ENCODE results near the gene USP24. TPM values are rescaled to one million over a fixed set of nuclear protein-coding genes. Genes with fewer than 3 reads are reported as not detected.
"Not testable (repeated sequence)": the region's sequence is repeated elsewhere in the genome, so short reads cannot be mapped to it uniquely, and the experiment has no call there.

Gene USP24
- polyA plus RNA-seq, 2 donors, result 7.4 to 7.6 TPM

DNA sequence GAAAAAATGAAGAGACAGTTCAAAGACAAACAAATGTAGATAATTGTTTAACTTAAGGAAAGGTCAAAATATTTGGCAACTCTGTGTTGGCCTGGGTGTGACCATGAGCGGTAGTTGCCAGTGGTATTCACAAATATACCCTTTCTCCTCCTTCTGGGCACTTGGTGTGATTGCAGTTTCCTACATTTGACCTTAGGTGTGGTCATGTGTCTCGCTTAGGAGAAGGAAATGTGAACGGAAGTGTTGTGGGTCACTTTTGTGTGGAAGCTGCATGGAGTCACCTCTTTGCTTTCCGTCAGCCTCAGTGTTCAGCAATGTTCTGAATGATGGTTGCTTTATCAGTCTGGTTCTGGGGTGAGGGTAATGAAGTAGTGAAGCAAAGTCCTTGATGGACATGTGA, 179.3 kb downstream of the USP24 start:
- no peaks in the 10 kb centered on the region for H3K36me3 ChIP-seq (ENCODE audit: control insufficient read depth in 2 of 2, insufficient read depth in 2 of 2, low read length in 1 of 2)
- H3K4me1 ChIP-seq (ENCODE audit: control insufficient read depth in 2 of 2, insufficient read depth in 2 of 2, low read length in 1 of 2), result peaks cover 2 to 10% of the 10 kb centered on the region in 2 donors
- no peak overlapping the region for H3K4me3 ChIP-seq (ENCODE audit: low read depth in 1 of 2, low read length in 2 of 2)
- H3K9me3 ChIP-seq (ENCODE audit: control insufficient read depth in 2 of 2, insufficient read depth in 1 of 2, low read depth in 1 of 2, low read length in 1 of 2), result no peaks in the 10 kb centered on the region
- H3K27me3 ChIP-seq (ENCODE audit: control insufficient read depth in 1 of 2, insufficient read depth in 2 of 2, low read length in 2 of 2), result no peaks in the 10 kb centered on the region
- H3K27ac ChIP-seq (ENCODE audit: low read depth in 2 of 2, low read length in 1 of 2), result no peak overlapping the region
- 67 to 71% methylated on average over 4 of the region's 4 CpGs for WGBS, 2 donors

DNA sequence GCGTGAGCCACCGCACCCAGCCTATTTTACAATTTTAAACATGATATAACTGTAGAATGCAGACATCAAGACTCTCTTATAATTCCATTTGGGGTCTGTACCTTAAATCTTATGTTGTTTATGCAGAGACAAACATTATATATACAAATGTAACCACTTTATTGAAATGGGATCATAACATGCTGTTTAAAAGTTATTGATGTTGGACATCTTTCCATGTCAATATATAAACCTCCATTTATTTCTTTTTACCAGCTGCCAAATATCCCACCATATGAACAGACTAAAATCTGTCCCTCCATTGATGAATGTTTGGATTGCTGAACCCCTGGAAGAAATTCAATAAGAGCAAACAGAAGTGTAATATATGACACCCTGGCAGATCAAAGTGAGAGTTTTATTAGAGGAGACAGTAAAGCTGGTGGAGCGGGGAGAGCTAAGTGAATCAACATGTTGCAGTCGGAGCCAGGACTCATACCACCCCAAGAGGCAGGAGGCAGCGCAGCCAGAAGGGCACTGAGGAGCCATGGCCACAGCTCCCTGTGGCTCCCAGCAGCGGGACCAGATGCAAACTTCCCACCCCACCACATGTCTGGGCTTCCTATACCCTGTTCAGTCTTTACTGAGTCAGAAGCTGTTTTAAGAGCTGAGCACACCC, 180.6 kb downstream of the USP24 start:
- no peak overlapping the region for H3K4me3 ChIP-seq (ENCODE audit: low read depth in 1 of 2, low read length in 2 of 2)
- no peak overlapping the region for H3K27ac ChIP-seq (ENCODE audit: low read depth in 2 of 2, low read length in 1 of 2)
- H3K36me3 ChIP-seq (ENCODE audit: control insufficient read depth in 2 of 2, insufficient read depth in 2 of 2, low read length in 1 of 2), result no peaks in the 10 kb centered on the region
- peaks cover 2% of the 10 kb centered on the region in 2 donors for H3K4me1 ChIP-seq (ENCODE audit: control insufficient read depth in 2 of 2, insufficient read depth in 2 of 2, low read length in 1 of 2)
- H3K27me3 ChIP-seq (ENCODE audit: control insufficient read depth in 1 of 2, insufficient read depth in 2 of 2, low read length in 2 of 2), result no peaks in the 10 kb centered on the region
- H3K9me3 ChIP-seq (ENCODE audit: control insufficient read depth in 2 of 2, insufficient read depth in 1 of 2, low read depth in 1 of 2, low read length in 1 of 2), result no peaks in the 10 kb centered on the region
- WGBS, 2 donors, result 83 to 88% methylated on average over 6 of the region's 6 CpGs

DNA sequence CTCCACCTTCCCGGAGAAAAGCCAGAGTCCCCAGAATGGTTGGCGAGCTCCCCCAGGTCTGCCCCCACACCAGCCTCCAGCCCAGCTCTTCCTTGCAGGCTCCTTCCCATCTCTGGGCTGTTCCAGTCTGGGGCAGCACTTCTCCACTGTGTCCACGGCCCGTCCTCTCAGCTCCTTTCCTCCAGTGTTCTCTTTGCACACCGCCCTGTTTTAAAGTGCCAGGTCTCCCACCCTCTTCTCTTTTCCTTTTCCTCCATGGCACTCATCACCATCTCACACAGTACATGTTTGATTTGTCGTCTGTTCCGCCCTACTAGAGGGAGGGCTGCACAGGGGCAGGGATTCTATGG, 181.9 kb downstream of the USP24 start:
- Histone ChIP-seq H3K4me1 (ENCODE audit: control insufficient read depth in 2 of 2, insufficient read depth in 2 of 2, low read length in 1 of 2) (no peaks in the 10 kb centered on the region), H3K27me3 (ENCODE audit: control insufficient read depth in 1 of 2, insufficient read depth in 2 of 2, low read length in 2 of 2) (no peaks in the 10 kb centered on the region), H3K9me3 (ENCODE audit: control insufficient read depth in 2 of 2, insufficient read depth in 1 of 2, low read depth in 1 of 2, low read length in 1 of 2) (no peaks in the 10 kb centered on the region), H3K4me3 (ENCODE audit: low read depth in 1 of 2, low read length in 2 of 2) (no peak overlapping the region), H3K27ac (ENCODE audit: low read depth in 2 of 2, low read length in 1 of 2) (no peak overlapping the region), H3K36me3 (ENCODE audit: control insufficient read depth in 2 of 2, insufficient read depth in 2 of 2, low read length in 1 of 2) (no peaks in the 10 kb centered on the region)
- 79 to 94% methylated on average over 7 of the region's 7 CpGs for WGBS, 2 donors

DNA sequence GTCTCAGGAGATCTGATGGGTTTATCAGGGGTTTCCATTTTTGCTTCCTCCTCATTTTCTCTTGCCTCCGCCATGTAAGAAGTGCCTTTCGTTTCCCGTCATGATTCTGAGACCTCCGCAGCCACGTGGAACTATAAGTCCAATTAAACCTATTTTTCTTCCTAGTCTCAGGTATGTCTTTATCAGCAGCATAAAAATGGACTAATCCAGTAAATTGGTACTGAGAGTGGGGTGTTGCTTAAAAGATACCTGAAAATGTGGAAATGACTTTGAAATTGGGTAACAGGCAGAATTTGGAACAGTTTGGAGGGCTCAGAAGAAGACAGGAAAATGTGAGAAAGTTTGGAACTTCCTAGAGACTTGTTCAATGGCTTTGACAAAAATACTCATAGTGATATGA, 184.1 kb downstream of the USP24 start:
- not testable (repeated sequence) for H3K9me3 ChIP-seq (ENCODE audit: control insufficient read depth in 2 of 2, insufficient read depth in 1 of 2, low read depth in 1 of 2, low read length in 1 of 2); H3K27me3 ChIP-seq (ENCODE audit: control insufficient read depth in 1 of 2, insufficient read depth in 2 of 2, low read length in 2 of 2); H3K27ac ChIP-seq (ENCODE audit: low read depth in 2 of 2, low read length in 1 of 2); H3K4me3 ChIP-seq (ENCODE audit: low read depth in 1 of 2, low read length in 2 of 2); H3K36me3 ChIP-seq (ENCODE audit: control insufficient read depth in 2 of 2, insufficient read depth in 2 of 2, low read length in 1 of 2); H3K4me1 ChIP-seq (ENCODE audit: control insufficient read depth in 2 of 2, insufficient read depth in 2 of 2, low read length in 1 of 2)
- WGBS, 2 donors, result 96% methylated on average over 5 of the region's 5 CpGs

DNA sequence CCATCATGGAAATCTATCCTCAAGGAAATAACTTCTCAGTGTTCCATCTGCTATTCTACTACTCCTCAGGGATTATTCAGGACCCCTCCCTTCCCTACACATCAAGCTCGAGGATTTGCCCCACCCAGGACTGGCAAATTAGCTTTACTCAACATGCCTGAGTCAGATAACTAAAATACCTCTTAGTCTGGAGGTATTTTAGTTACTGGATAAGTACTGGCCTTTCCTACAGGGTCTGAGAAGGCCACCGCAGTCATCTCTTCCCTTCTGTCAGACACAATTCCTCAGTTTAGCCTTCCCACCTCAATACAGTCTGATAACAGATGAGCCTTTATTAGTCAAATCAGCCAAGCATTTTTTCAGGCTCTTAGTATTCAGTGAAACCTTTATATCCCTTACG, 188.5 kb downstream of the USP24 start:
- 74 to 75% methylated on average over 3 of the region's 3 CpGs for WGBS, 2 donors
- not testable (repeated sequence) for H3K36me3 ChIP-seq (ENCODE audit: control insufficient read depth in 2 of 2, insufficient read depth in 2 of 2, low read length in 1 of 2)

DNA sequence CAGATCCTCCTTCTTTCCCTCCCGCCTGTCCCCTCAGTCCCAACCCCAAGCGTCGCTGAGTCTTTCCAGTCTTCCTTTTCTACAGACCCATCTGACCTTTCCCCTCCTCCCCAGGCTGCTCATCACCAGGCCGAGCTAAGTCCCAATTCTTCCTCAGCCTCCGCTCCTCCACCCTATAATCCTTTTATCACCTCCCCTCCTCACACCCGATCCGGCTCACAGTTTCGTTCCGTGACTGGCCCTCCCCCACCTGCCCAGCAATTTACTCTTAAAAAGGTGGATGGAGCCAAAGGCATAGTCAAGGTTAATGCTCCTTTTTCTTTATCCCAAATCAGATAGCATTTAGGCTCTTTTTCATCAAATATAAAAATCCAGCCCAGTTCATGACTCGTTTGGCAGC, 191.0 kb downstream of the USP24 start:
- not testable (repeated sequence) for H3K27me3 ChIP-seq (ENCODE audit: control insufficient read depth in 1 of 2, insufficient read depth in 2 of 2, low read length in 2 of 2); H3K9me3 ChIP-seq (ENCODE audit: control insufficient read depth in 2 of 2, insufficient read depth in 1 of 2, low read depth in 1 of 2, low read length in 1 of 2); H3K4me3 ChIP-seq (ENCODE audit: low read depth in 1 of 2, low read length in 2 of 2); H3K36me3 ChIP-seq (ENCODE audit: control insufficient read depth in 2 of 2, insufficient read depth in 2 of 2, low read length in 1 of 2); H3K27ac ChIP-seq (ENCODE audit: low read depth in 2 of 2, low read length in 1 of 2); H3K4me1 ChIP-seq (ENCODE audit: control insufficient read depth in 2 of 2, insufficient read depth in 2 of 2, low read length in 1 of 2)
- WGBS, 2 donors, result 76 to 86% methylated on average over 7 to 9 of the region's 10 CpGs

More for the DNA sequence above, 188.5 kb downstream of the USP24 start:
- not testable (repeated sequence) for H3K27me3 ChIP-seq (ENCODE audit: control insufficient read depth in 1 of 2, insufficient read depth in 2 of 2, low read length in 2 of 2); H3K4me1 ChIP-seq (ENCODE audit: control insufficient read depth in 2 of 2, insufficient read depth in 2 of 2, low read length in 1 of 2); H3K9me3 ChIP-seq (ENCODE audit: control insufficient read depth in 2 of 2, insufficient read depth in 1 of 2, low read depth in 1 of 2, low read length in 1 of 2); H3K27ac ChIP-seq (ENCODE audit: low read depth in 2 of 2, low read length in 1 of 2); H3K4me3 ChIP-seq (ENCODE audit: low read depth in 1 of 2, low read length in 2 of 2)

DNA sequence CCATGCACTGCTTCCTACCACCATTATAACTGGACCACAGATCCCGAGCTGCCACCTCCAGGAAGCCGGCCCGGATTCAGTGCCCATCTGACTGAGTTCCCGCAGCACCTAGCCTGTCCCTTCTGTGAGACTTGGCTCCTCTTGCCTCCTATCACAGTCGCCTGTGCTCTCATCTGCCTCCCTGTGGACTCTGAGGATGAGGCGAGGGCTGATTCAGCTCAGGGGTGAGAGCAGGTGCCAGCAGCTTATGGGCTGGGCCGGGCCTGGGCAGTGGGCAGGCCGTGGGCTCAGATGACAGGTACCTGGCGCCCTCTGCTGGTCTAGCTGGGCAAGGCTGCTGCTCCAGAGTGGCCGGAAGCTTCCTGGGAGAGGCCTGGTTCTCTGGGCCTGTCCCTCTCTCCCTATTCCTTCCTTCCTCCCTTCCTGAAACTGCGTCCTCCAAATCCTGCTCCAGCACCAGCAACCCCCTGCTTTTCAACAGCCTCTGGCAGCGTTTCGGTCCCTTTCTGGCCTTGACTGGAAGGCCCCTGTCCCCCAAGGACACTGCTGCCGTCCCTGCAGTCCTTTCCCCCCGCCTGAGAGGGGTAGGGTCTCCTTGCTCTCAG, 193.1 kb downstream of the USP24 start:
- no peaks in the 10 kb centered on the region for H3K36me3 ChIP-seq (ENCODE audit: control insufficient read depth in 2 of 2, insufficient read depth in 2 of 2, low read length in 1 of 2)
- H3K27me3 ChIP-seq (ENCODE audit: control insufficient read depth in 1 of 2, insufficient read depth in 2 of 2, low read length in 2 of 2), result no peaks in the 10 kb centered on the region
- 41 to 45% methylated on average over 15 of the region's 15 CpGs for WGBS, 2 donors
- peaks cover 0 to 3% of the 10 kb centered on the region in 2 donors for H3K4me1 ChIP-seq (ENCODE audit: control insufficient read depth in 2 of 2, insufficient read depth in 2 of 2, low read length in 1 of 2)
- H3K4me3 ChIP-seq (ENCODE audit: low read depth in 1 of 2, low read length in 2 of 2), result no peak overlapping the region
- H3K27ac ChIP-seq (ENCODE audit: low read depth in 2 of 2, low read length in 1 of 2), result no peak overlapping the region
- no peaks in the 10 kb centered on the region for H3K9me3 ChIP-seq (ENCODE audit: control insufficient read depth in 2 of 2, insufficient read depth in 1 of 2, low read depth in 1 of 2, low read length in 1 of 2)

DNA sequence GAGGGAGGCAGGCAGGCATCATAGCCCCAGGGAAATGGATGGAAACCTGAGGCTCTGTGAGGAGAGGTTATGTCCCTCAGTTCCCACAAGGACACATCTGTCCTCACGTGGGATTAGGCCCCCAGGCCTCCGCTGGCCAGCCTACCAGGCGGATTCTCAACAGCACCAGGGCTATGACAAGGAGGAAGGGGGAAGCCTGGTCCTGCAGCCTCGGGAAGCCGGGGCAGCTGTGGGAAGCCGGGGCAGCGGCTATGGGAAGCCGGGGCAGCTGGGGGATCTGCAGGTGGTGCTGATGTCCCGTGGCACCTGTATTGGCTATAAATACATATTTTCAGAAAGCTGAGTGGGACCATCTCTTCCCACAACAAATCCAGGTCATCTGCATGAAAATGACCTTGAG, 196.8 kb downstream of the USP24 start:
- H3K27ac ChIP-seq (ENCODE audit: low read depth in 2 of 2, low read length in 1 of 2), result no peak overlapping the region
- H3K36me3 ChIP-seq (ENCODE audit: control insufficient read depth in 2 of 2, insufficient read depth in 2 of 2, low read length in 1 of 2), result no peaks in the 10 kb centered on the region
- no peaks in the 10 kb centered on the region for H3K9me3 ChIP-seq (ENCODE audit: control insufficient read depth in 2 of 2, insufficient read depth in 1 of 2, low read depth in 1 of 2, low read length in 1 of 2)
- 77 to 87% methylated on average over 9 of the region's 9 CpGs for WGBS, 2 donors
- no peaks in the 10 kb centered on the region for H3K27me3 ChIP-seq (ENCODE audit: control insufficient read depth in 1 of 2, insufficient read depth in 2 of 2, low read length in 2 of 2)
- H3K4me1 ChIP-seq (ENCODE audit: control insufficient read depth in 2 of 2, insufficient read depth in 2 of 2, low read length in 1 of 2), result peaks cover 0 to 3% of the 10 kb centered on the region in 2 donors
- no peak overlapping the region for H3K4me3 ChIP-seq (ENCODE audit: low read depth in 1 of 2, low read length in 2 of 2)

Measured in esophagus (tissue), 2 donors.